ENCODE measurements around the gene EIPR1.

Gene EIPR1

DNA sequence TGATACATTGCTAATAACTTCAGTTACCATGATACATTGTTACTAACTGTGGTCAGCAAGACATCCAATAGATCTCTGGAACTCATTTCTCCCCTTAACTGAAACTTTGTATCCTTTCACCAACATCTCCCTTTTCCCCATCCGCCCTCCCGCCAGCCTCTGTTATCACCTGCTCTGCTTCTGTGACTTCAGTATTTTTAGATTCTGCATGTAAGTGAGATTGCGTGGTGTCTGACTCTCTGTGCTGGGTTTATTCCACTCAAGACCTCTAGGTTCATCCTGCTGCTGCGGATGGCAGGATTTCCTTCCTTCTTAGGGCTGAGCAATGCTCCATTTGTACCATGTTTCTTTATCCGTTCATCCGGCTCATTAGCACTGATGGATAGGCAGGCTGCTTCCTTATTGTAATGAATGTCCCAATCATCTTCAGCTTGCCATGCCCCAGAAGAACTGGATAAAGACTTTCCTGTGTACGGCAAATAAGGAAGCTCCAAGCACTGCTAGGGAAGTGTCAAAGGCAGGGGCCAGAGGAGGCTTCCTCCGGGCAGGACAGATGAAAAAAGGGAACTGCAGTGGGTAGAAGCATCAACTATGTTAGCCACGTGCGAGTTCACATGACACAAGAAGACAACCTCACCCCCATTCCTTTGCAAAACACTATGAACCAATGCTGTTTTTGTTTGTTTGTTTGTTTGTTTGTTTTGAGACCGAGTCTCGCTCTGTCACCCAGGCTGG, 113.4 kb downstream of the EIPR1 start:
- no peak for DNase-seq

DNA sequence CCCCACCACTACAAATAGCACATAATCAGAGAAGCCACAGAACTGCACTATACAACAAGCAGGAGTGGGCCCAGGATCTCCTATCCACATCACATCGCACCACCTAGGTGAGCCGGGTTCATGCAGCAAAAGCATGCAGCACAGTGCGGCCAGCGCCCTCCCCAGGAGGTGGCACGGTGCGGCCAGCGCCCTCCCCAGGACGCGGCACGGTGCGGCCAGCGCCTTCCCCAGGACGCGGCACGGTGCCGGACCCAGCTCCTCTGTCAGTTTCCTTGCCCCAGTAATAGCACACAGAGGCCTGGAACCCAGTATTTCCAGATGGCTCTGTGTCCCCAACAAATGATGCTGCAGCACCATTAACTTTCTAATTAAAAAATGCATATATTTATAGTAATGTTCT, 114.1 kb downstream of the EIPR1 start:
- no peak for DNase-seq

DNA sequence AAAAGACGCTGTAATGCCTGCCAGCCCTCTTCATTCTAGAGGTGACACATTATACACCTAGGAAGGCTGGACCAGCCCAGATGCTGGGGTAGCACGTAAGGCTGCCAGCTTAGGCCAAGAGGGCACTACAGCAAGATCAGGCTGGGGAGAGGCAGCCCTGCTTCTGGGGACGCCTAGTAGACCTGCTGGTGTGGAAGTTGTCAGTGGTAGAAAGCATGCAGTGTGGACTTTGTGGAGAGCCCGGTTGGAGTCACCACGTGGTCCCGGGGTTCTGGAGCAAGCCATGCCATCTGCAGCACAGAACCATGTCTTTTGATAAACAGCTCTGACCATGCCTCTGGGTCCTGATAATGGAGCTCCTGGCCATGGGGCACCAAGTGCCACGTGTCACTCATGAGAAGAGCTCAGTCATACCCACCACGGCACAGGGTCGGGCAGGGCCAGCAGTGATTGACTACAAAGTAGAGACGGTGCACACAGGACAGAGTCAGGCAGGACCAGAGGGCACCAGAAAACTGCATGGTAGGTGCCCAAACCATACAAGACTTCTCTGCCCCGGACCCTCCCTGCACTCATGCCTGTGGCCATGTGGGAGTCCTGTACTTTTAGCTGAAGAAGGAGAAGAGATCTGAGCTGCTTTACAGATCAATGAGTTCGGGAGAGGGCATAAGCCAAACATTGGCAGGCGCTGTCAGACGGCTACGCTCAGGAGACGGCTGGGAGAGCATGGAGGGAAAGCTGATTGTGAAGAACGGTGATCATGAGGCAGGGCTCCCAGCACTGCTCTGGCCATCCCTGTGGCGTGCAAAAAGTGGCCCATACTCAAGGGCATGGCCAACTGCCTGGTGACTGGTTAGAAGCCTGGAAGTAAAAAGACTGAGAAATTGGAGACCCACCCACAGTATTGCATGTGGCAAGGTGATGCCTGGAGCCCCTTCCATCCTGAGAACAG, 114.9 kb downstream of the EIPR1 start:
- DNase-seq = no peak

DNA sequence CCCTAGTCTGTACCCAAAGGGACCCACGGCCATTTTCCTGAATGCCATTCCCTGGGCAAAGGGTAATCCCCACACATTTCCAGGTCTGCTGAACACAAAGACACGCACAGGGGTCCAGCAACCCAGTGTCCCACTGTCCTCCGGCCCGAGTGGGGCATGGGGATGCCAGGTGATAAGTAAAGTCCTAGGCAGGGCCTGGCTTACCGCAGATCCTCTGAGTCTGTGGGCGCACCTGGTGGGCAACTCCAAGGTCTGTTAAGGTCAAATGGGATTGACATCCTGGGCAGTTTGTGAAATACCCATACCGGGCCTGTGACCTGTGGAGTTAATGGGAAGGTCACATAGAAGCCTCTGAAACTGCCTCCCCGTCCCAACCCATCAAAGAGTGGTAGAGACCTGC, 116.1 kb downstream of the EIPR1 start:
- no peak for DNase-seq

DNA sequence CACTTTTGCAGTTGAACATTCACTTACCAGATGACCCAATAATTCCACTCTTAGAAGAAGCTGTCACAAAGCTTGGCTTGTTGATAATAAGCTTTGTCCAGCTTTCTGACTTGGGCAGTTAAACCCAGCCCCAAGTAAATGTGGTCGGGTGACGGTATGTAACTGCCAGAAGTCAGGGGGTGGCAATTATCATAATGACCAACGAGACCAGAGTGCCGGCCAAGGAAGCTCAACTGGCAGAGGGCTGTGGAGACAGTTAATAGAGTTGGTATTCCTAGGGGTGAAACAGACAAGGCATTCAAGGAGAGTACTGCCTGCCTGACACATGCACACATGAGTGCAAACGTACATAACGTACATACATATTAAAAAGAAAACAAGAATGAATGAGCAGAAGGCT, 116.7 kb downstream of the EIPR1 start:
- DNase-seq = no peak

DNA sequence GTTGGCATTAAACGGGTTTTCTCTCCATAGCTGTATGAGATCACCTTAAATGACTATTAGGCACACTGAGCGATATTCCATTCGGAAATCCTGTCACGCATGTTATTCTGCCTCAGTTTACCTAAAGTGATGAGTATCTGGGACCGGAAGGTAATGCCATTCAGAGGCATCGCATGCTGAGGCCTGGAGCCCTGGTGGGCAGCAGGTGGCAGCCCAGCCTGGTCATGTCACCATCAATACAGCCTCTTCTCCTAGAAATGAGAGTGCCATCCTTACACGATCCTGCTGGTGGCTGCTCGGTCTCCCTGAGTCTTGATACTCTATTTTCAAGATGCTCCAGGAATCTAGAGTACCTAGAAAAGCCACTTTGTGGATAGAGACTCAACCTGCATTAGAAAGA, 119.8 kb downstream of the EIPR1 start:
- DNase-seq = no peak

DNA sequence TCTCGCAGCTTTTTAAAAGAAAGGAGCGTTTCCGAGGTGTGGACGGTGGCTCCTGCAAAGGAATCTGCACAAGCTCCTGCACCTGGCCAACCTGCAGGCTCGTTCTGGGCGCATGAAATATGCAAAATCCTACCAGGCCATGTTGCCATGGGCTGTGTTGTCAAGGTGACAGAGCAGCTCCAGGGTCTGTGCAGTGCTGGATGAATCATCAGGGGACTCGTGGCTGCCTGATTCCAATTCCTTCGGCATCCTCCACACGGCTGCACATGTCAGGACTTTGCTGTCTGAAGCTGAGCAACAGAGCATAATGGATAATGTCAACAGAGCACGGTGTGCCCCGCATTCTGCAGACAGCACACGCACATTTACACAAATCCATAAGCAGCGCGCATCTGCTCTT, 120.5 kb downstream of the EIPR1 start:
- DNase-seq = no peak

DNA sequence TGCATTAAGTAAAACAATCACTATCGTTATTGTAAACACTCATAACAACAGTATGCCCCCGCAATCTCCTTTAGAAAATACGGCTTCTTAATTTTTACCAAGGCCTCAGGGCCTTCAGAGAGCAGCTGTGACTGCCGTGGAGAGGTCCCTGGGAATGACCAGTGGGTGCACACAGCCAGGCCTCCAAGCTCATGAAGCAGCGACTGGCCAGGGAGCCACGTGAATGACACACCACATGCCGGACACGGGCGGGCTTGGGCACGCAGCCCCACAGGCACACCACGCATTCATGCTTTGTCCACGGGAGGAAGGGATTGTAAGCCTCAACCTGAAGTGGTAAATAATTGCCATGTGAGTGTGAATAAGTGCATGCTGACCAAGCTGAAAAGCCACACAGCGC, 121.0 kb downstream of the EIPR1 start:
- no peak for DNase-seq

DNA sequence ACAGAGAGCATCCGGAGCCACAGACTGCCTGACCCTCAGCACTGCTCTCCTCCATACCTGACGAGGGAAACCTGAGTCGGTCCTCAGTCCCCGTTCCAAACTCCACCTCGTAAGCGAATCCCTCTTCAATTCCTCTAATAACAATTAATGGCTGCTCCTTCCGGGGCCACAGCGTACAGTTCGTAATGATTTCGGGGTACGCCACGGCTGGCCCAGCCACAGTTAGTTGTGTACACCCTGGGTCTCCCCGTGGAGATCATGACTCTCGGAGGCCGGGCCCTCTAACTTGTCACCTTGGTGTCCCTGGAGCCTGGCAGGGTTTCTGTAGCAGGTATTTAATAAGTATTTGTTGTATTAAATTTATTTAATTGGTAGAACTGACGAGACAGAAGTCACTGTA, 121.5 kb downstream of the EIPR1 start:
- no peak for DNase-seq

DNA sequence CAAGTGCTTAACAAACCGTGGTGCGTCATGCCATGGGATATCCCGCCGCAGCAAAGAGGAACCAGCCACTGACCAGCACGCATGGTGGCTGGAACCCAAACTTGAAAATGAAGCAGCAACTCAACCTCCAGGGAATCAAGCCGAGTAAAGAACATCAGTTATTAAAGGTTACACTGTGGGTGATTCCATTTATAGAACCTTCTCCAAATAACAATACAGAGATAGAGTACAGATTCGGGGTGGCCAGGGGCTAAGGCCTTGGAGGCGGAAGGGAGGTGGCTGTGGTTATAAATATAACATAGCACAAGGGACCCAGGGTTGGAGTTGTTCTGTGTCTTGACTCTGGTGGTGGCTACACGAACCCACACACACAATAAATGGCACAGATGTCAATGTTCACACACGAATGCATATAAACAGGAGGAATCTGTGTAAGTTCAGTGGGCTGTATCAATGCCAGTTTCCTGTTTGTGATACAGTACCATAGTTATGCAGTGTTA, 123.1 kb downstream of the EIPR1 start:
- DNase-seq = peak; percentile 5

DNA sequence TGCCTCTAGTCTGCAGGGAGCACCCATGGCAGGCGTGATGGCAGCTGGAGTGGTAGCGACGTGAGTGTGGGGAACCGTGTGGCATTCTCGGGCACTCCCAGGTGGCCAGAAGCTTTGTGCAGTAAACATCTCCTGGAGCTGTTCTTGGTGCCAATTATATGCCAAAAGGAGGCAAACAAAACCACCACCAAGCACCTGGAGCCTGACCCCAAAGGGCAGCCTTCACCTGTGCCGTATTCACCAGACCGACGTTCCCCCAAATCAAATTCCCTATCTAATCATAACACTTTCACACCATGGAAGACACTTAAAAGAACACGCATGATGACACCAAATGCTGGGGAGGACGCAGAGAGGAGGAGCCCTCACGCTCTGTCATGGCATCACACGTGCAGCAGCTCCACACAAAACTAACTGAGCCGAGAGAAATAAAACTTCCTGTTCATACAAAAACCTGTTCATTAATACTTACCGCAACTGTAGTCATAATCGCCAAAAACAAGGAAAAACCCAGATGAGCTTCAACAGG, 123.6 kb downstream of the EIPR1 start:
- no peak for DNase-seq

DNA sequence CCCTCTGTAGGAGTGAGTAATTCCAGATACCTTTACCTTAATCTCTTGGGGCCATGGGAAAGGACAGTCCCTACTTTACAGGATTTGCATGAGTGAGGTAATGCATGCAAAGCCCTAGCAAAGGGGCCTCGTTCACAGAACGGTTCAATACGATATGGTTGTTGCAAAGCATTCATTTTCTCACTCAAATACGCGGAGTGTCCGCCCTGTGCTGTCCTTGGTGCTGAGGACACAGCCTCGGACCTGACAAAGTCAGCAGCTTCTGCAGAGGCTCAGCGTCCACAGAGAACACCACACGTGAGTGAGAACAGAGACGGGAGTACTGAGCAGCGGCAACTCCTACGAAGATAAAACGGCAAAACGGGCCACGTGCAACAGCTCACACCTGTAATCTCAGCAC, 125.7 kb downstream of the EIPR1 start:
- DNase-seq = no peak

DNA sequence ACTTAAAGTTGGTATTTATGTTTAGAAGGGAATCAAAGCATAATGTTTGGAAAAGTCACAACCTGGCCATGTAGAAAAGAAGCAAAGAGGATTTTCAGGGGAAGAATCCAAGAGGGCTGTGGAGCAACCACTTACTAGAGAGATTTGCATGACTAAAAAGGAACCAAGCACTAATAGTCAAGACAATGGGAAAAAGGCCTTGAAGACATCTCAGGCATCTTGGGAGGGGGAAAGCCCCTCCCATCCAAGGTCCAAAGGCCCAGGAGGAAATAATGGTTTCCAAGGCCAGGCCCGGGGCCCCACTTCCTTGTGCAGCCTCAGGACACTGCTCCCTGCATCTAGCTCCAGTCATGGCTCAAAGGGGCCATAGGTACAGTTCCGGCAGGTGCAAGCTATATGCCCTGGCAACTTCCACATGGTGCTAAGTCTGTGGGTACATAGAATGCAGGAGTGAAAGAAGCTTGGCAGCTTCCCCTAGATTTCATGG, 128.1 kb downstream of the EIPR1 start:
- DNase-seq = no peak

DNA sequence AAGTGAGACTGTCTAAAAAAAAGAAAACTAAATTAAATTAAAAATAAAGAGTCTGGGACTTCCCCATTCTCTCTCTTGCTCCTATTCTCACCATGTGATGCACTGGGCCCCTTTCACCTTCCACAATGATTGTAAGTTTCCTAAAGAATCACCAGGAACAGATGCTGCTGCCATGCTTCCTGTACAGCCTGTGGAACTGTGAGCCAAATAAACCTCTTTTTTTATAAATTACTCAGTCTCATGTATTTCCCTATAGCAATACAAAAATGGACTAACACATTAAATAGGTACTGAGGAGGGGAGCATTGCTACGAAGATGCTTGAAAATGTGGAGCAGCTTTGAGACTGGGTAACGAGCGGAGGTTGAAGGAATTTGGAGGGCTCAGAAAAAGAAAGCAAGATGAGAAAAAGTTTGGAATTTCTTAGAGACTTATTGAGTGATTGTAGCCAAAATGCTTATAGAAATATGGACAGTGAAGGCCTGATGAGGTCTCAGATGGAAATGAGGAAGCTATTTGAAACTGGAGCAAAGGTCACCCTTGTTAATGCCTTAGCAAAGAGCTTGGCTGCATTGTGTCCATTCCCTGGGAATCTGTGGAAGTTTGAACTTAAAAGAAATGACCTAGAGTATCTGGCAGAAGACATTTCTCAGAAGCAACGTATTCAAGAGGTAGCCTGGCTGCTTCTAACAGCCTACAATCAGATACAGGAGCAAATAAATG, 128.7 kb downstream of the EIPR1 start:
- no peak for DNase-seq

DNA sequence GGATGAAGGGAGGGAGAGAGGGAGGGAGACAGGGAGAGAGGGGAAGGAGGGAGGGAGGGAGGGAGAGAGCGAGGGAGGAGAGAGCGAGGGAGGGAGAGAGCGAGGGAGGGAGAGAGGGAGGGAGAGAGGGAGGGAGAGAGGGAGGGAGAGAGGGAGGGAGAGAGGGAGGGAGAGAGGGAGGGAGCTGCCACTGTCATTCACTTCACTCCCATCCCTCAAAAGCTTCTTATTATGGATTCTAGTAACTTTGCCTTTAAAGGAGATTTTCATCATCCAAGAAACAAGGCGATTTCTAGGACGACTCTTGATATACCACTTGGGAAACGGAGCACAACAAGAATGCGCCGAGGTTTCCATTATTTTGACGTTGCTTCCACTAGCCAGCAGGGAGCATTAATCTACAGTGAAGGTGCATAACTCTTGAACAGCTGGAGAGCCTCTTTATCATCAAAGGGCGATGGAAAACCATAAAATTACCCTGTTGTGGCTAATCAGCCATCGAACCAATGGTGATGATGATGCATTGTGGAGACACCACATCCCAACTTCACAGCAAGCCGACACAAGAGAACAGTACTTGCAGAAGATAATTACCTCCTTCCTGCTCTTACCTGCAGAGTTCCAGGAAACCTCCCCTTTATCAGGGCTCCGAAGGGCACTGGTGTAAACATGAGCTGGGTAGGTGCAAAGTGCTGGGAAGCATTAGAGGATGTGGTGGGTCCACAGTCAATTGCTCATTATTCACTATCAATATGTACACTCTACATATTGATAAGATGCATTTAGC, 130.5 kb downstream of the EIPR1 start:
- peak; percentile 62 for DNase-seq

DNA sequence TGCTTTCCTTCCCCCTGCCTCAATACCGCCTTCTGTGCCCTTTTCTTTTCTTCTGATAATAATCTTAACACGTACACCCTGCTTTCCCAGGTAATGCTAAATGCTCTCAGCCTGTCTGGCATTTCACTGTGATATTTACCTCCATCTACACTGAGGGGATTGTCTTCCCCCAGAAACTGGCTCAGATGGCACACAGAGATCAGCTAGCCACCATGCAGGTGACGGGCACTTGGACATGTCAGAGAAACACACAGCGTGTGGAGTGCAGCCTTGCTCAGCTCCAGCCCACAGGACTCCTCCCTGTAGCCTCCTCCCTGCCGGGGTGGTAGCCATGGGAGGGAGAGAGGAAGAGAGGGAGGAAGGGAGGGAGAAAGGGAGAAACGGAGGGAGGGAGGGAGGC, 131.2 kb downstream of the EIPR1 start:
- DNase-seq = no peak

DNA sequence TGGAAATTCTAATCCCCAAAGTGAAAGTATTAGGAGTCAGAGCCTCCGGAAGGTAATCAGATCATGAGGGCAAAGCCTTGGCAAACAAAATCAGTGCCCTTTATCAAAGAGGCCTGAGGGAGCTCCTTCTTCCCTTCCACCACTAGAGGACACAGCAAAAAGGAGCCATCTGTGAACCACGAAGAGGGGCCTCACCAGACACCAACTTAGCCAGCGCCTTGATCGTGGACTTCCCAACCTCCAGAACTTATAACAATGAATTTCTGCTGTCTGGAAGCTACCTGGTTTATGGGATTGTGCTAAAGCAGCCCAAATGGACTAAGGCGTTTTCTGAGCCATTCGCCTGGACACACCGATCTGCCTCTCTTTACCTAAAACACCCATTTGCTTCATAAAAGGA, 133.1 kb downstream of the EIPR1 start:
- no peak for DNase-seq

DNA sequence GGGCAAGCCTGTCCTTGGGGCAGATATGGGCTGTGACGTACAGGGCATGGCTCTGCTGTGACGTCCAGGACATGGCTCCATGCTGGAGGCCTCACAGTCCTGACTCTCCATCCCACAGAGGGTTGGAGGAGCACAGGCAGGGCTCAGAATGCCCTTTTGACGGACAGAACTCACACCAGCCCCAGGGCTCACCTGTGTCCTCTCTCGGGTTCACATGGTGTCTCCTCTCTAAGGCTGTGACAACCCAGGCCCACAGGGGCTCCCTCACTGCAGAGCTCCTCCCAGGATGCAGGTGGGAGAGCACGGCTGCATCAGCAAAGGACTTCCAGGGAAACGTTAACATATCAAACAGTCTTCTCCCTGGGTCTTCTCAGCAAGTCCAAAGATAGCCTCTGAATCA, 133.8 kb downstream of the EIPR1 start:
- no peak for DNase-seq

DNA sequence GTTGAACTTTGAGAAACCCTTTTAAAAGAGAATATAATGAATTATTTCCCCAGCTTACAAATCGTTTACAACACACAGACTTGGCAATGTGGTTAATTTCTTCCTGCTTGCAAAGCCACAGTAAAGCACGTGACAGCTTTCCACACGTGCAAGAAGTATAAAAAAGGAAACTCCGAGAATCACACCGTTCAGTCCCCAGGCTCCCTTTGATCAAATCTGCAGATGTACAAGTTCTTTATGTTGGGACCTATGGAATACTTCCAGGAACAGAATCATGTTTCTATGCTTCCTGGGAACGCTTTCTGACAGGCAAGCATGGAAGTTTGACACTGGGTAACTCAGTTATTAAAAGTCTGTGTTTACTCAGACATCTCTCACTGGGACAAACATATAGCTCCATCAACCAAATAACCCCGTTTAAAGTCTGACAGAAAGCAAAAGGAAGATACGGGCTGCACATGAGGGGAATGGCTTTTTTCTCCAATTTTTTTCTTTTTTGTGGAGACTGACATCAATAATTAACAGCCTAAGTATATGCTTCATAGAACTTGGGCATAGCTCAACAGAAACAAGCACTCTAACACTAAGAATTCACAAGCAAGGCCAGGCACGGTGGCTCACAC, 134.8 kb downstream of the EIPR1 start:
- DNase-seq = no peak

DNA sequence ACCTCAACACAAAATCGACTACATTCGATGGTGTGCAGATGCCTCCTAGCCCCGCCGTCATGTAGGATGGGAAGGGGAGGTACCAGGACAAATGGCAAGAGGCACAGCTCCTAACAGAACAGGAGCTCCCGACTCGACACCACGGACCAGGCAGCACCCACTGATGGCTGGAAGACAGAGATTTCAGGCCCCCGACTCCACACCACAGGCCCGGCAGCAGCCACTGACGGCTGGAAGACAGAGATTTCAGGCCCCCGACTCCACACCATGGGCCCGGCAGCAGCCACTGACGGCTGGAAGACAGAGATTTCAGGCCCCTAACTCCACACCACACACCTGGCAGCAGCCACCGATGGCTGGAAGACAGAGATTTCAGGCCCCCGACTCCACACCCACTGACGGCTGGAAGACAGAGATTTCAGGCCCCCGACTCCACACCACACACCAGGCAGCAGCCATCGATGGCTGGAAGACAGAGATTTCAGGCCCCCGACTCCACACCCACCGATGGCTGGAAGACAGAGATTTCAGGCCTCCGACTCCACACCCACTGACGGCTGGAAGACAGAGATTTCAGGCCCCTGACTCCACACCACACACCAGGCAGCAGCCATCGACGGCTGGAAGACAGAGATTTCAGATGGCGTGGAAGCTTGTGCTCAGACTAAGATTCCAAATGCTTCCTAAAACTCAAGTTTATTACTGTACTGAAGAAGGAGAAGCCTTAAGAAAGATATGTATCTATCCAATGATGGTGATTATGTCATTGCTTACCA, 135.5 kb downstream of the EIPR1 start:
- no peak for DNase-seq
